ENCODE measurements around the gene C3orf80.
"Not testable (repeated sequence)": the region's sequence is repeated elsewhere in the genome, so short reads cannot be mapped to it uniquely, and the experiment has no call there.

The C3orf80 gene

GRCh38 chr3:160224811-160225175, 429 bp upstream of the C3orf80 start:
- no peak for DNase-seq (ENCODE audit: low read depth)
- TF ChIP-seq CTCF (IDR thresholded peaks at IDR 0.05; ENCODE audit: control insufficient read depth, insufficient read depth, low read depth, low read length, missing control alignments): no peak
- peak overlapping the region; percentile 45 for H3K4me3 ChIP-seq (ENCODE audit: control insufficient read depth, low read depth, low read length)

- H3K4me3 ChIP-seq (ENCODE audit: control insufficient read depth, low read depth, low read length): peak overlapping the region; percentile 45
- no peak for DNase-seq (ENCODE audit: low read depth)
- no peak for TF ChIP-seq CTCF (IDR thresholded peaks at IDR 0.05; ENCODE audit: control insufficient read depth, insufficient read depth, low read depth, low read length, missing control alignments)
These were observed 1.0 kb downstream of the C3orf80 start for GRCh38 chr3:160226026-160226907.

DNA sequence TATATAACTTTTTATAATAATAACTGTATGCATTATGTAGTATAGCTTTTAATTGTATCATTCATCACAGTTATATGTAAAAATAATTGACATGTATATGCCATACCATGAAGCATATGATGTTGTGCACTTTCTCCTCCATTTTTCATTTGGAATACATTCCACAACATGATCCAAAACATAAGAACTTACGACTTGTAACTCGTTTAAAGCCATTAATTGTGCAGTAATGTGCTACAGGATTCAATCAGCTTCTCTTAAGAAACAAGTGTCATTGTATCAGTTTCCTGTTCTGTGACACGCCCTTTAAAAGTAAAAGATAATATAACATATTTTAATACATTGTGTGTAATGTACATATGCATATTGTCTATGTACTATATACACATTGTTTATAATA, 2.2 kb downstream of the C3orf80 start:
- no peak overlapping the region for H3K4me3 ChIP-seq (ENCODE audit: control insufficient read depth, low read depth, low read length)
- no peak for TF ChIP-seq CTCF (IDR thresholded peaks at IDR 0.05; ENCODE audit: control insufficient read depth, insufficient read depth, low read depth, low read length, missing control alignments)
- DNase-seq (ENCODE audit: low read depth): no peak

DNA sequence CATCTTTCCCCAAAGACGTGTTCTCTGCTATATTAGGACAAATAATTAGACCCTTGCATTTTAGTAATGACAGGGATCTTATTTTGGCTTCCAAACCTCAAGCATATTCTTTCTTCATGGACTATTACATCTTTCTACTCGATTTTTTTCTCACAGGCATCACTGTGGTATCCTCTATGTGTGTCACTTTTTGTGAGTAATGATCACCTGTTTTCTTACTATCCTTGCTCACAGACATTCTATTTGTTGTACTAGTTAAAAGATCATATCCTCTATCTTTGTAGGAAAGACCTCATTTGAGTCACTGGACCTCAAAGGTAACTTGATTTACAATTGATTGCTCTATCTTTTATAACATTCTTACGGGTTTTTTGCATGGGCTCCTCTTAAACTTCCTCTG, 6.8 kb downstream of the C3orf80 start:
- no peak for DNase-seq (ENCODE audit: low read depth)
- TF ChIP-seq CTCF (IDR thresholded peaks at IDR 0.05; ENCODE audit: control insufficient read depth, insufficient read depth, low read depth, low read length, missing control alignments): no peak

DNA sequence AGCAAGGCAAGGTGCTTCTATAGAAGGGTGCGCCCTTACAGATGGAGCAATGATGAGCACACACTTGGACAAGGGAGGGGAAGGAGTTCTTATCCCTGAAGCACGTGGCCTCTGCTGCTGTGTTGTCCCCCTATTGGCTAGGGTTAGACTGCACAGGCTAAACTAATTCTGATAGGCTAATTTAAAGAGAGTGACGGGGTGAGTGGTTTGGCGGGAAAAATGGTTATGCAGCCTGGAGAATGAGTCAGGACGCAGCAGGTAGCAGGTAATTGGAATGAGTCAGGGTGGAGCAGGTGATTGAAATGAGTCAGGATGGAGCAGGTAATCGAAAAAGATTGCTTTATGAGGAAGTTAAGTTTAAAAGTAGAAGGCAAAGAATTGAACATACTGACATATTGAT, 15.5 kb downstream of the C3orf80 start:
- H3K4me3 ChIP-seq (ENCODE audit: control insufficient read depth, low read depth, low read length); DNase-seq (ENCODE audit: low read depth): not testable (repeated sequence)

More for the DNA sequence above, 6.8 kb downstream of the C3orf80 start:
- H3K4me3 ChIP-seq (ENCODE audit: control insufficient read depth, low read depth, low read length): no peak overlapping the region

- no peak for DNase-seq (ENCODE audit: low read depth)
- TF ChIP-seq CTCF (IDR thresholded peaks at IDR 0.05; ENCODE audit: control insufficient read depth, insufficient read depth, low read depth, low read length, missing control alignments): no peak
- H3K4me3 ChIP-seq (ENCODE audit: control insufficient read depth, low read depth, low read length): no peak overlapping the region
These were observed 20.1 kb downstream of the C3orf80 start for GRCh38 chr3:160245261-160245800.

DNA sequence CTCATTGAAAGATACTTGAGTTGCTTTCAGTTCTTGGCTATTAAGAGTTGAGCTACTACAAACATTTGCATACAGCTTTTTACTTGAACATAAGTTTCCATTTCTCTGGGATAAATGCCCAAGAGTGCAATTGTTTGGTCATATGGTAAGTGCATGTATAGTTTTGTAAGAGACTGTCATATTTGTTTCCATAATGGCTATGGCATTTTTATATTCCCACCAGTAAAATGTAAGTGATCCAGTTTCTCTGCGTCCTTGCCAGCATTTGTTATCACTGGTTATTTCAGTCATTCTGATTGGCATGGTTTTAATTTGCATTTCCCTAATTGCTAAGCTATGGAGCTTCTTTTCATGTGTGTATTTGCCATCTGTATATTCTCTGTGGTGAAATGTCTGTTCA, 22.5 kb downstream of the C3orf80 start:
- TF ChIP-seq CTCF (IDR thresholded peaks at IDR 0.05; ENCODE audit: control insufficient read depth, insufficient read depth, low read depth, low read length, missing control alignments): no peak
- H3K4me3 ChIP-seq (ENCODE audit: control insufficient read depth, low read depth, low read length): no peak overlapping the region
- DNase-seq (ENCODE audit: low read depth): no peak
